GM18498 (cell line): ENCODE results near the gene PTPRM.

Experiments
- ATAC-seq: cut with Tn5 transposase; IDR thresholded peaks from one replicate; pipeline ENCODE4 v1.9.1; 2021; ENCODE audit warnings: mild to moderate bottlenecking, moderate library complexity; ENCODE audit not compliant: unreplicated experiment

PTPRM gene

DNA sequence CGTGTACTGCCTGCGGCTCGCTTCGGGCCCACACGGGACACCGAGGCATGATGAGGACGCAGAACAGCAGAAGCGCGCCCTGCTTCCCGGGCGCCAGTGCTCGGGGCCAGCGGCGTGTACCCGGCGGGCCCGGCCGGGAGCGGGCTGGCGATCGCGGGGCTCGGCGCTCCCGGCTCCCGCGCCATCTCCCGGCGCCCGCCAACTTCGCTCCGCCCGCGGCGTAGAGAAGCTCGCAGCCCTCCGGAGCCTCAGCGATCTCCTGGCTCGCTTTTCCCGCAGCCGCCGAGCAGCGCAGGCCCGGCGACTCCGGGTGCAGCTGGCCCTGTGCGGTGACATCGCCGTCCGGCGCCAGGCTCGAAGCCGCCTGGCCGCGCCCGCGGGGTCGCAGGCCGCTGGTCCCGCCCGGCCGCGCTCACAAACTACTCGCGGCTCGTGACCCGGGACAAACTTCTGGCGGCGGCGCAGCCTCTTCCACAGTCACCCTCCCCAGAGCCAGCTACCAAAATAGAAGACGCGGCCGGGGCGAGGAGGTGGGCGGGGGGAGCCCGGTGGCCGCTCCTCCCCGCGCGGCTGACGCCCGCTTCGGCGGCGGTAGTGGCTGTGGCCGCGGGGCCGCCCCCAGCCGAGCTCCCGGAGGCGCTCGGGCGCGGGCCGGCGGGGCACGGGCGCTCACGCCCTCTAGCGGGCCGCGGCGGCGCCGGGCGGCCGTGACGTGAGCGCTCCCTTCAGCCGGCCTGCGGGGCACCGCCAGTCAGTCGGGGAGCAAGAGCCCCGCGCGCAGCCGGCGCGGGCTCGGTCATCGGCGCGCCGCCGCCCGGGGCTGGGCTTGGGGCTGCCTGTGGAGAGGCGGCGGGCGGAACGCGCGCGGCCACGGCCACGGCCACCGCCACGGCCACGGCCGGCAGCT is at the start of gene PTPRM:
Gene PTPRM (plus strand): TSS at position 750 of the 907 bp plus-strand sequence. CDS start 503 bp downstream, outside the sequence.
- ATAC-seq = peak; percentile 93

DNA sequence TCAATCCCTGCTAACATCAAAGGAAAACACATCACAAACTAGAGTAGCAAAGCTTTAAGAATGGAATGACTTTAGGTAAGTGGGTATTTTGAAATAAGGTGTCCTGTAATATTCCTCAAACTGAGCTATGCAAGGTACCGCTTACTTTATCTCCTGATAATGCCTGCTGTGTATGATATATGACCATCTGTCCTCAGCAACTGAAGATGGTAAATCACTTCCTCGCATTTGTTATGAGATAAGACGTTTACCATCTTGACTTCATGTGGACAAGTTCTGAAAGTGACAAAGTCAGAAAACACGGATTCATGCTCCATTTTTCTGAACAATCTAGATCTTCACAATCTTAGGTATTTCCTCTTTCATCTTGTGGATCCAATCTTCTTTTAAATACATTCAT is 49.3 kb upstream of the PTPRM start:
- no peak for ATAC-seq

- ATAC-seq = no peak
These were observed 46.8 kb upstream of the PTPRM start for GRCh38 chr18:7520200-7520785.

DNA sequence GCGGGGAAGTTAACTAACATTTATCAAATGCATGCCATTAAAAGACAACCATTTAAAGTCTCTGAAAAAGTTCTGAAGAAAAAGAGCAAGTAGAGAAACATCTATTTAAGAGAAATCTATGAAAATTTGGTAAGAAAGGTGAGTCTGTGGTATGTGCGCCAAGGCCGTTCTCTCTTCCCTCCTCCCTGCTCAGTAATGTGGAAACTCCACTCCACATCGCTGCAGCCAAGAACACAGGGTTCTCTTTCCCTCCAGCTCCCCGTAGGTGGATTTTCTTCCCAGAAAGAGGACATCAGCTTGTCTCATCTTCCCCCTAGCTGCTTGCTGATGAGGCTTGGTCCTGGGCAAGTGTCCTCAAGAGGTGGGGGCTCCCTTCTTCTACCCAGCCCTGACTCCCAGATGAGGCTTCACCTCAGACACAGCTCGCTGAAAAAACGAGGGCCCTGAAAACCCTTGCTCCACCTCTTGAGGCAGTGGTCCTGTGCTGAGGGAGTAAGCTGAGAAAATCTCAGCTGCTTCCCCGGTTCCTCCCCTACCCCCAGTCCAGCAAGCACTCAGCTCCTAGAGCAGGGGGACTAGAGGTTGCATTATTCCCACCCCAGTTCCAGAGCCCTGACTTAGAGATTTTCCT is 45.8 kb upstream of the PTPRM start:
- ATAC-seq = no peak

DNA sequence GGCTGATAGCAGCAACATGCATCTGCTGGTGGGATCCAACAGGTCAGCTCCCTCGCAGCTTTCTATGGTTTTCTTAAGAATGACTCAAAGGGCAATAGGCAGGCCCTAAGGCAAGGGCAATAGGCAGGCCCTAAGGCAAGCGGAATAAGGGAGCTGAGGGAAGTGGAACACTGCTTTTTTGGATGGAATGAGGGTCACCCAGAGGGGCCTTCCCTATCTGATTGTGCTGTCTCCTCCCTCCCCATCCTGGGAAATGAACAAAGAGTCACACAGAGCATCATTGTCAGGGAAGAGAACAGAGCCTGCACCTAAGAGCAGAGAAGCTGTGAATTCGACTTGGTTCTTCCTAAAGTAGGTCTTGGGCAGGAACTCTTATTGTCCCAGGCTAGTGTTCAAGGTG is 43.3 kb upstream of the PTPRM start:
- ATAC-seq = no peak

GRCh38 chr18:7524786-7525185 is 42.3 kb upstream of the PTPRM start:
- no peak for ATAC-seq

GRCh38 chr18:7532942-7533341 is 34.2 kb upstream of the PTPRM start:
- ATAC-seq = no peak

- no peak for ATAC-seq
These were observed 31.5 kb upstream of the PTPRM start for GRCh38 chr18:7535436-7536205.

DNA sequence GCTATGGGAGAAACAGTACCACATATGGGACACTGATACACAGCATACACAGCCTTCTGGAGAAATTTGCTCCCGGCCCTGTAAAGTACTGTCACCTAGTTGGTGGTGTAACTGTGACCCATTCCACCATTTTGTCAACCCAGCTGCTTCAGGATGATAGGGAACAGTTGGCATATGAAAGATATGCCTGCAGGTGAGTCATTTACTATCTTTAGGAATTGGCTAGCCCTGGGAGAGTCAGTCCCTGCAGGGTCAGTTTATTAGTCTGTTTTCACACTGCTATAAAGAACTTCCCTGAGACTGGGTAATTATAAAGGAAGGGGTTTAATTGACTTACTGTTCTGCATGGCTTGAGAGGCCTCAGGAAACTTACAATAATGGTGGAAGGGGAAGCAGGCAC is 30.0 kb upstream of the PTPRM start:
- no peak for ATAC-seq

- no peak for ATAC-seq
These were observed 25.3 kb upstream of the PTPRM start for GRCh38 chr18:7541835-7542234.

DNA sequence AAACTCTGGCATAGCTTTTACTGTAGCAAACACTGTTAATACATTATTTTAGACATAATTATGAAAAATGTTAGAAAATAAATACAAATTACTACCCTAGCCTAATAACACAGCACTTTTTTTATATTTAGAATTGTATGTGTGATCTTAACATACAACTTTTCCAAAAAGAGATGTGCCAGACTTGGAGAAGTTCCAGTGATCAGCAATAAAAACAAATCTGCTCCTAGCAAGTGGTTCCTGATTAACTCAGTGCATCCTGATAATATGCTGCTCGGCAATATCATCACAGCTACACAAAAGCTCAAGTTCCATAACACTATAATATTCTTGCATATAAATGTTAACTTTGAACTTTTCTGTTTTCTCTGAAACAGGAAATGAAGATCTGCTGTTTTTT is 22.4 kb upstream of the PTPRM start:
- ATAC-seq = no peak

- no peak for ATAC-seq
These were observed 21.4 kb upstream of the PTPRM start for GRCh38 chr18:7545734-7546133.

DNA sequence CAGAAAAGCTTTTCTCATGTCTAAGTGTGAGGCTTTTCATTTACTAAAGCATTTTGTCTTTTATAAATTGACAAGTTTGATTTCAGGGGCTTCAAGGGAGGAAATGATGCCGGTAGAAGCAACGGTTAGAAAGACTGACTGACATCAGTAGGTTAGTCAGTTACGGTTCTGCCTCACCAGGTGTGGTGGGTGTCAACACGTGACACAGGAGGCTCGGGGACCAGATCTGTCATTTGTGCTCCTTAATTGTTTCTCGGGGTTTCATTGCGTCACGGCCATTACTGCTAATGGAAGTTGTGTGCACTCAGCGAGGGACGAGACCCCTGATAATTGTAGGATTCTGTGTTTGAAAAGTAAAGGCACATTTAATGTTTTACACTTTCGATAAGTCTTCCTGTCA is 18.9 kb upstream of the PTPRM start:
- no peak for ATAC-seq

GRCh38 chr18:7548721-7549120 is 18.4 kb upstream of the PTPRM start:
- ATAC-seq = no peak

- ATAC-seq = no peak
These were observed 9.1 kb upstream of the PTPRM start for GRCh38 chr18:7557973-7558372.

DNA sequence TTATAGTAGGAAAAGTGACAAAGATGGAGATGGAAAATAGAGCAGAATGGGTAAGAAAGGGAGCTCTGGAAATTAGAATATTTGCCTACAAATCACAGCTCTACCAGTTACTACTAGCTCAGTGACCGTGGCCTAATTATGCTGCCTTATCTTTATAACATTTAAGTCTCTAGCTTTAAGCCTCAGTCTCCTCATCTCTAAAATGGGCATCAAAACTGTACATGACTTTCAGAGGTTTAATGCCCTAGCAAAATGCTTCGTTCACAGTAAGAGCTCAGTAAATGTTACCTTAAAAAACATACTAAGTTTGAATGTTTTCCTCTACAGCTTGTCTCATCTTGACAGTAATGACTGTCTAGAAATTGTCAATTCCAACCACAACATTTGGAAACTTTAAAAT is 8.3 kb upstream of the PTPRM start:
- no peak for ATAC-seq

DNA sequence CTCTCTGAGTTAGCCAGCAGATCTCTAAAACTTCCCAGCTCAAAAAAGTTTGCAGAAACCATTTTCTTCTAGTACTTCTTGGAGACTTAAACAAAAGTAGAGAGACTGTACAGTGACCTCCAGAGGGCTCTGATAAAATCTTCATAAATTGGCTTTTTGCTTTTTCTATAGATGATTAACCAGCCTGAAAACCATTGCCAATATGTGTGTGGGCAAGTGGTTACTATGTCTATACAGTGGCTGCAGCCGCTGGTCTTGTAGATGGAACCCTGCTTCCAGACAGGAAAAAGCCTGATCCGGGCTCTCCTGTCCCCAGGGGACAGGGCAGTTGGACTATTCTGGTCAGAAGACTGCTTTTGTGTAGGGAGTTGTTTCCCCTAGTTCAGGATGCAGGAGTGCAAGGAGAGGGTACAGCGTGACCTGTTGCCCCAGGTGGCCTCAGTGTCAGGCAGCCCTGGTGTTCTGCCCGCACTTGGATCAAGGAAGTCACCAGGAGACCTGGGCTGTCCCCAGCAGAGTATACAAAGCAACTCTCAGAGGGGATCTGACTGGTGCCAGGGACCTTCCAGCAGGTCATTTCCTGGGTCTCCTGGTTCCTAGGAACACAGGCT is 7.3 kb upstream of the PTPRM start:
- ATAC-seq = no peak

DNA sequence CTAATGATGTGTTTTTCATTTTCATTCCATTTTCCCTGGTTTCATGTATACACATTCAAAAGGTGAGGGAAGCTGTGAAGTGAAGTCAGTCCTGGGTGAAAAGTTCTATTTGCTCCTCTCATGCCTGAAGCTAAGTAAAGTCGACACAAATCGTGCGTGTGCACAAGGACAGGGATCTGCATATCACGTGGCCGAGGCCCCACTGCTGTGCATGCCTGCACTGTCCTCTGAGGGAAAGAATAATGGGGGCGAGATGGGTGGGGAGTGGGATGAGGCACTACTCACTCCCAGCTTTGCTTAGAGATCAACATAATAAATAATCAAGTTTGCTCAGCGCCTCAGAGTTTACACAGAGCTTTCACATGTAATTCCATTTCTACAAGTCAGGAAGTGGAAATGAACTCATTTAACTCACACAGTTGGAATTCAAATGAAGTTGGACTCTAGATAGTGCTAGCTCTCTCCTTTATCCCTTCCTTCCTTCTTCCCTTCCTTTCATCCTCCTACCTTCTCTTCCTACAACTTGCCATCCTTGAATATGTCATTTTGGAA is 5.1 kb upstream of the PTPRM start:
- no peak for ATAC-seq

GRCh38 chr18:7562491-7562890 is 4.6 kb upstream of the PTPRM start:
- ATAC-seq = no peak

DNA sequence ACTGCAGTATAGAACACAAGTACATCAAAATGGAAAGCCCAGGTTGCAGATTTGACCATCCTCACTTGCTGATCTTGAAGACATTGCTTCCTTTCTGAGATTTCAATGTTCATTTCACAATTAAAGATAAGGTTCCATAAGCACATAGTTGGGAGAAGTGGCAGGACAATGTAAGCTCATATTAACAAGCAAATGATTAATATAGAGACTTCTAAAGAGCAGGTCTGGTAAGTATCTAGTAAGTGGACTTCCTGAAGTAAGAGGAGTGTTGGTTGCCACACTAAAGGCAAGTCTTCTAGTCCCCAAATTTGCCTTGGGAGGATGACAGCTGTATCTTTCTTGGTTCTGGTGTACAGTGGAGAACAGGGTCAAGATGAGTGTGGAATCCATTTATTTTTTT is 1.4 kb upstream of the PTPRM start:
- no peak for ATAC-seq

DNA sequence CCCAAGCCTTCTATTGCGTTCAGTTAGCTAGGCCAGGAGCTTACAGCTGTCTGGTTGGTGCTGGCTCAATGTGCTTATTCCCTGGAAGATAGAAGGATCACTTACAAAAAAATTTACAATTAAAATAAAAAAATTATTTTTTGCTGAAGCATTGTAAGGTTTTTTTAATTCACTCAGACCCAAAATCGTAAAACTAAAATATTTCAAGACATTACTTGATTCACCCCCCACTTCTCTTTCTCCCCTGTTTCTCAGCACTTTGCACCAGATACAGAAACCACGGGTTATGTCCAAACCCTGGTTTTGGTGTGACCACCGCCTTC is 911 bp upstream of the PTPRM start:
- no peak for ATAC-seq
